Epithelial cell of prostate (primary cell): ENCODE results near the gene DNAJB2.
A peak's percentile ranks its signal among the peaks of the same experiment; 100 is the strongest.

Experiments
- DNase-seq: peaks from one replicate; pipeline ENCODE4 v3.0.0-alpha.2; 2011; ENCODE audit warnings: low read depth, low spot score
- H3K27ac ChIP-seq: fragments of 450-650 bp; 2 replicates; pipeline ENCODE4 v1.5.1; 2017; ENCODE audit warnings: mild to moderate bottlenecking

The DNAJB2 gene

GRCh38 chr2:219279151-219279915, at the start of gene DNAJB2:
Gene DNAJB2 (plus strand): TSS chr2:219279366. CDS start chr2:219279834, 468 bp downstream.
- peak; percentile 98 for DNase-seq
- peak within 1 kb of the TSS; percentile 94 for H3K27ac ChIP-seq

- DNase-seq: no peak
- peak overlapping the region; percentile 92 for H3K27ac ChIP-seq
These were observed 49.1 kb upstream of the DNAJB2 start for GRCh38 chr2:219230059-219230540.

- no peak for DNase-seq
- no peak overlapping the region for H3K27ac ChIP-seq
These were observed 44.8 kb upstream of the DNAJB2 start for GRCh38 chr2:219234331-219234730.

GRCh38 chr2:219243291-219243761, 35.8 kb upstream of the DNAJB2 start:
- H3K27ac ChIP-seq: no peak overlapping the region
- DNase-seq: no peak

GRCh38 chr2:219244789-219245147, 34.4 kb upstream of the DNAJB2 start:
- DNase-seq: no peak
- peak overlapping the region; percentile 99 for H3K27ac ChIP-seq

- H3K27ac ChIP-seq: peak within 1 kb of the TSS; percentile 99
- DNase-seq: no peak
These were observed 33.8 kb upstream of the DNAJB2 start, which contains the start of the genes GLB1L and STK16 for GRCh38 chr2:219245148-219245898. Gene GLB1L (minus strand): TSS chr2:219245444. CDS start chr2:219243573, 1,871 bp downstream. Gene STK16 (plus strand): TSS chr2:219245479. CDS start chr2:219246000, 521 bp downstream.

- DNase-seq: no peak
These were observed 33.3 kb upstream of the DNAJB2 start for GRCh38 chr2:219245899-219246230.

GRCh38 chr2:219246559-219246958, 32.6 kb upstream of the DNAJB2 start:
- DNase-seq: no peak
- peak overlapping the region; percentile 99 for H3K27ac ChIP-seq

More at GRCh38 chr2:219245899-219246230, 33.3 kb upstream of the DNAJB2 start:
- peak overlapping the region; percentile 99 for H3K27ac ChIP-seq

- DNase-seq: no peak
- H3K27ac ChIP-seq: peak overlapping the region; percentile 99
These were observed 31.2 kb upstream of the DNAJB2 start for GRCh38 chr2:219247678-219248642.

GRCh38 chr2:219248845-219249202, 30.3 kb upstream of the DNAJB2 start:
- no peak for DNase-seq
- peak overlapping the region; percentile 99 for H3K27ac ChIP-seq

GRCh38 chr2:219249203-219249980, 29.8 kb upstream of the DNAJB2 start:
- H3K27ac ChIP-seq: peak overlapping the region; percentile 99
- DNase-seq: peak; percentile 94

- DNase-seq: no peak
- peak overlapping the region; percentile 99 for H3K27ac ChIP-seq
These were observed 29.0 kb upstream of the DNAJB2 start for GRCh38 chr2:219250049-219250781.

GRCh38 chr2:219251656-219252055, 27.5 kb upstream of the DNAJB2 start:
- DNase-seq: no peak
- H3K27ac ChIP-seq: peak overlapping the region; percentile 99

GRCh38 chr2:219252084-219252483, 27.1 kb upstream of the DNAJB2 start:
- H3K27ac ChIP-seq: peak overlapping the region; percentile 99
- no peak for DNase-seq

- peak overlapping the region; percentile 99 for H3K27ac ChIP-seq
These were observed 26.6 kb upstream of the DNAJB2 start for GRCh38 chr2:219252570-219252899.

GRCh38 chr2:219252900-219253752, 26.0 kb upstream of the DNAJB2 start, which contains the start of gene TUBA4B:
Gene TUBA4B (plus strand): TSS chr2:219253243. CDS start chr2:219253408, 165 bp downstream.
- peak within 1 kb of the TSS; percentile 99 for H3K27ac ChIP-seq
- DNase-seq: no peak

More at GRCh38 chr2:219252570-219252899, 26.6 kb upstream of the DNAJB2 start:
- DNase-seq: no peak

- peak within 1 kb of the TSS; percentile 99 for H3K27ac ChIP-seq
- no peak for DNase-seq
These were observed 25.2 kb upstream of the DNAJB2 start, which contains the start of gene TUBA4A for GRCh38 chr2:219253753-219254589. Gene TUBA4A (minus strand): TSS chr2:219253918. CDS start chr2:219253858, 60 bp downstream.
